Activated T-helper 2 cell treated with anti-CD3 and anti-CD28 coated beads, Interferon-gamma antibody, Interleukin-2, Interleukin-4, amounts not matched to agents 10 μg/mL and 5 μg/mL and 100 μg/mL, durations not matched to agents 14 hours and 24 hours and 36 hours (primary cell): Measurements from ENCODE around the gene PTPN22. TPM values are rescaled to one million over a fixed set of nuclear protein-coding genes. Genes with fewer than 3 reads are reported as not detected.
A peak's percentile ranks its signal among the peaks of the same experiment; 100 is the strongest.

Experiments
- DNase-seq: peaks from one replicate; pipeline ENCODE4 v3.0.0; 2021; ENCODE audit warnings: low spot score
- H3K27ac Mint-ChIP-seq: one replicate; pipeline ENCODE4 v1.8.0; 2021; ENCODE audit warnings: mixed read lengths
- H3K27me3 Mint-ChIP-seq: one replicate; pipeline ENCODE4 v1.8.0; 2021; ENCODE audit warnings: low read depth, mixed read lengths
- H3K36me3 Mint-ChIP-seq: one replicate; pipeline ENCODE4 v1.8.0; 2021; ENCODE audit warnings: low read depth, mixed read lengths
- H3K4me1 Mint-ChIP-seq: one replicate; pipeline ENCODE4 v1.8.0; 2021; ENCODE audit warnings: low read depth, mixed read lengths
- H3K4me3 Mint-ChIP-seq: one replicate; pipeline ENCODE4 v1.8.0; 2021; ENCODE audit warnings: low read depth, mild to moderate bottlenecking, moderate library complexity, mixed read lengths
- H3K9me3 Mint-ChIP-seq: one replicate; pipeline ENCODE4 v1.8.0; 2021; ENCODE audit warnings: mixed read lengths
- intact Hi-C: fragments of 100-400 bp; cut with micrococcal nuclease; formaldehyde crosslinking; loops from one replicate; pipeline ENCODE4 v1.15.1; 2023
- total RNA-seq: library from RNA; stranded (reverse); gene quantifications from 2 replicates; pipeline ENCODE4 v1.2.3, GENCODE V29; 2022

Gene PTPN22
- total RNA-seq, 1 donor from 2014 or later = 57.8 TPM

DNA sequence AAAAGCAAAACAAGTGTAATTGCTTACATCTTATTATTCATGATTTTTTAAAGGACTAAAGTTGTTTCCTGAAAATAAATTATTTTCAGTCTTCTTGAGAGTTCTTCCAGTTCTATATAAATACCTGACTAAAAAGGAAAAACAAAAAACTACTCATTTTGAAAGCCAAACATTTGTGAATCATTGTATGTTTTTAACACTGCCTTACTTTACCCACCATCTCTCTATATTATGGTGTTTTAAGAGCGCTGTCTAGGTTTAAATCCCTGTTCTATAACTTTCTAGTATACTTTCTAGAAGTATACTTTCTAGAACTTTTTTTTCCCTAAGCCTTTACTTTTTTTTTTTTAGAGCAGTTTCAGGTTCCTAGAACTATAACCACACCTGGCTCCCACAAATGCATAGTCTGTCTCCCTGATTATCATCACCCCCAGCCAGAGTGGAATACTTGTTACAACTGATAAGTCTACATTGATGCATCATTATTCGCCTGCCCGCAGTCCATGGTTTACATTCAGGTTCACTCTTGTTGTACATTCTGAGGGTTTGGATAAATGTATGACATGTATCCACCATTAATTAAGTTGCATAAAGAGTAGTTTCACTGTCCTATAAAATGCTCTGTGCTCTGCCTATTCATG lies 69.0 kb downstream of the PTPN22 start:
- intact Hi-C loops = loop anchor here (1.0 to 5.0 kb wide), 2 partner anchors 10 to 45 kb away; partner anchors contain the start of genes PHTF1 and RSBN1
- peaks cover 63% of the 10 kb centered on the region for H3K36me3 Mint-ChIP-seq
- DNase-seq = no peak
- H3K4me3 Mint-ChIP-seq = no peak overlapping the region
- peak overlapping the region; percentile 52 for H3K27ac Mint-ChIP-seq
- peaks cover 9% of the 10 kb centered on the region for H3K9me3 Mint-ChIP-seq
- peaks cover 57% of the 10 kb centered on the region for H3K4me1 Mint-ChIP-seq
- H3K27me3 Mint-ChIP-seq = no peaks in the 10 kb centered on the region

GRCh38 chr1:113800487-113800886 lies 71.0 kb downstream of the PTPN22 start:
- intact Hi-C loops = loop anchor here (1.0 to 5.0 kb wide), 2 partner anchors 13 to 43 kb away; partner anchors contain the start of gene PHTF1
- Mint-ChIP-seq H3K4me3 (no peak overlapping the region), H3K27me3 (no peaks in the 10 kb centered on the region), H3K27ac (no peak overlapping the region), H3K9me3 (peaks cover 9% of the 10 kb centered on the region), H3K36me3 (peaks cover 62% of the 10 kb centered on the region), H3K4me1 (peaks cover 51% of the 10 kb centered on the region)
- no peak for DNase-seq

DNA sequence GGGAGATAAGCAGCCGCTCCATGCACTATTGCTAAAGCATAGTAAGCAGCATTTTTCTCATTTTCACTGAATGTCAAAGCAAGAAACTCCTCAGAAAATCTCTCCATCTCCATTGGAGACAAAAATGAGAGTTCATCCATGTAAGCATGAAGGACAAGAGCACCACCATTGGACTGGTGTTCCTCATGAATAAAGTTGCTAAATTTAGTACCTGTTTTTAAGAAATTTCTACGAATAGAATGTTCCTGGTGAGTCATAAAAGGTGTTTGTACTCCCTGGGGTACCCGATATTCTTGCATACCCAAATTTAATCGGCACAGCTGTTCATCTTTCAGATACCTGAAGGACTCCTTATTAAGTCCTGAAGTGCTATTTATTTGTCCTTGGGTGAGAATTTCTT lies 74.0 kb downstream of the PTPN22 start:
- Mint-ChIP-seq H3K4me1 (peaks cover 44% of the 10 kb centered on the region), H3K27me3 (no peaks in the 10 kb centered on the region), H3K4me3 (no peak overlapping the region), H3K36me3 (peaks cover 61% of the 10 kb centered on the region), H3K27ac (no peak overlapping the region), H3K9me3 (peaks cover under 1% of the 10 kb centered on the region)
- DNase-seq = no peak
- intact Hi-C loops = no loop called here

- Mint-ChIP-seq H3K4me3 (no peak overlapping the region), H3K4me1 (peaks cover 45% of the 10 kb centered on the region)
Observed at GRCh38 chr1:113793878-113794834, 77.4 kb downstream of the PTPN22 start.

DNA sequence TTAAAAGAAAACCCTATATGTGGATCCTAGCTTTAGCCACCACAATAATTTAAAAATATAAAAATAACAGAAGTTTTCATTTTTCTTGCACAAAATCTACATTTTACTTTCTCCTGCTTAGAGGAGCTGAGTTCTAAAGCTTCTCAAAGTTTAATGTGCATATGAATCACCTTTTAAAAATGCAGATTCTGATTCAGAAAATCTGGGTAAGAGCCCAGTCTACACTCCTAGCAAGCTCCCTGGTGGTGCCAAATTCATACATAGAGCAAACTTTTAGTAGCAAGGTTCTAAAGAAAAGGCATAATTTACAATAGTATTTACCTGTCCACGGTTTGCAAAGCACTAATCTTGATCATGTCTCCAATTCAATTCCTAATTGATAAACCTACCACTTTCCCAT lies 78.5 kb downstream of the PTPN22 start:
- no peak for DNase-seq
- Mint-ChIP-seq H3K9me3 (peaks cover 2% of the 10 kb centered on the region), H3K36me3 (peaks cover 80% of the 10 kb centered on the region), H3K27ac (no peak overlapping the region), H3K27me3 (no peaks in the 10 kb centered on the region), H3K4me3 (no peak overlapping the region), H3K4me1 (peaks cover 44% of the 10 kb centered on the region)
- intact Hi-C loops = no loop called here

More at GRCh38 chr1:113793878-113794834, 77.4 kb downstream of the PTPN22 start:
- H3K27me3 Mint-ChIP-seq = no peaks in the 10 kb centered on the region
- no peak overlapping the region for H3K27ac Mint-ChIP-seq
- H3K36me3 Mint-ChIP-seq = peaks cover 70% of the 10 kb centered on the region
- no peak for DNase-seq
- H3K9me3 Mint-ChIP-seq = no peaks in the 10 kb centered on the region
- intact Hi-C loops = no loop called here

- Mint-ChIP-seq H3K4me3 (no peak overlapping the region), H3K27me3 (no peaks in the 10 kb centered on the region), H3K27ac (peak overlapping the region; percentile 50), H3K9me3 (peaks cover 4% of the 10 kb centered on the region), H3K4me1 (peaks cover 47% of the 10 kb centered on the region), H3K36me3 (peaks cover 80% of the 10 kb centered on the region)
- intact Hi-C loops = no loop called here
- no peak for DNase-seq
Observed at GRCh38 chr1:113792471-113792870, 79.0 kb downstream of the PTPN22 start.

- H3K36me3 Mint-ChIP-seq = peaks cover 63% of the 10 kb centered on the region
- no peak for DNase-seq
- peaks cover 55% of the 10 kb centered on the region for H3K4me1 Mint-ChIP-seq
- H3K4me3 Mint-ChIP-seq = no peak overlapping the region
- intact Hi-C loops = loop anchor here (10.0 kb wide), 2 partner anchors 394 to 1084 kb away; partner anchors contain the start of genes MAGI3 and RHOC
- H3K9me3 Mint-ChIP-seq = peaks cover 4% of the 10 kb centered on the region
- no peak overlapping the region for H3K27ac Mint-ChIP-seq
- no peaks in the 10 kb centered on the region for H3K27me3 Mint-ChIP-seq
Observed at GRCh38 chr1:113788802-113789201, 82.7 kb downstream of the PTPN22 start.

GRCh38 chr1:113787663-113788062 lies 83.8 kb downstream of the PTPN22 start:
- intact Hi-C loops = loop anchor here (1.0 to 10.0 kb wide), 4 partner anchors 13 to 1083 kb away; partner anchors contain the start of genes MAGI3 and RHOC
- H3K9me3 Mint-ChIP-seq = peaks cover 4% of the 10 kb centered on the region
- no peaks in the 10 kb centered on the region for H3K27me3 Mint-ChIP-seq
- H3K4me1 Mint-ChIP-seq = peaks cover 52% of the 10 kb centered on the region
- peaks cover 56% of the 10 kb centered on the region for H3K36me3 Mint-ChIP-seq
- H3K4me3 Mint-ChIP-seq = no peak overlapping the region
- DNase-seq = no peak
- peak overlapping the region; percentile 29 for H3K27ac Mint-ChIP-seq

GRCh38 chr1:113786069-113786468 lies 85.4 kb downstream of the PTPN22 start:
- Mint-ChIP-seq H3K27me3 (no peaks in the 10 kb centered on the region), H3K9me3 (peaks cover 4% of the 10 kb centered on the region), H3K4me1 (peaks cover 45% of the 10 kb centered on the region), H3K27ac (no peak overlapping the region), H3K4me3 (no peak overlapping the region), H3K36me3 (peaks cover 50% of the 10 kb centered on the region)
- no peak for DNase-seq
- intact Hi-C loops = loop anchor here (2.0 to 10.0 kb wide), 3 partner anchors 25 to 1081 kb away; partner anchors contain the start of genes MAGI3 and RHOC

GRCh38 chr1:113784104-113784779 lies 87.3 kb downstream of the PTPN22 start:
- H3K36me3 Mint-ChIP-seq = peaks cover 32% of the 10 kb centered on the region
- peak overlapping the region; percentile 94 for H3K27ac Mint-ChIP-seq
- peak overlapping the region; percentile 68 for H3K4me3 Mint-ChIP-seq
- no peaks in the 10 kb centered on the region for H3K27me3 Mint-ChIP-seq
- peaks cover 4% of the 10 kb centered on the region for H3K9me3 Mint-ChIP-seq
- no peak for DNase-seq
- H3K4me1 Mint-ChIP-seq = peaks cover 29% of the 10 kb centered on the region
- intact Hi-C loops = loop anchor here (10.0 kb wide), 2 partner anchors 389 to 1079 kb away; partner anchors contain the start of genes MAGI3 and RHOC

DNA sequence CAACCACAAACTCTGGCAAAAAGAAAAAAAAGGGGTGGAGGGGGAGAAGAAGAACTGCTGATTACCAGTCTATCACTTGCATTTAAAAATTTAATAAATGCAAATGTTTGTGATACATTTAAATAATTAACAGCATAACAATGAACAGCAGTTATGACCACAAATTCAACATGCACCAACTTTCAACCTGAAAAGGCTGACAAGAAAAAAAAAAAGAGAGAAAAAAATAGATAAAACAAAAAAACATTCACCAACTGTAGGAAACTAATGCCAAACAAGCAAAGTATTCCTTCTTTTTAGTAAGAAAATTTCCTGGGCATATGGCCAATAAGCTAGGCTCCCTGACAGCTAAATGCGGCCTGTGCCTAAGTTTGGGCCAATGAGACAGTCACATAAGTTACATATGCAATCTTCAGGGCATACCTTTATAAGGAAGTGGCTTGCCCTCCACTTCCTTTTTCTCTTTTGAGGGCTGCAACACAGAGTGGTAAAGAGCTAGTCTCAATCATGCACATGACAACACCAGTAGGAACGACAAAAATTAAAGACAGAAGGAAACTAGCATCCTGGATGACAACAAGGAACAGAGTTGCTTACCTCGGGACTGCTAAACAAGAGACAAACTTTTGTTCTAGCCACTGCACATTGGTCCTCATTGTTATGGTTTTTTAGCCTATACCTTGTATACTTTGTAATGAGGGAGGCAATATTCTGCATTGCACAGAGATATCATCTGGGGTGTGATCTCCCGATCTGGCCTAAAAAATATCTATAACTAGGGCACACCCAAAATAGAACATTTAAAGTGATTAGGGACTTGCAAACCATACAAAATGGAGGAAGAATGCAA lies 88.0 kb downstream of the PTPN22 start:
- Mint-ChIP-seq H3K9me3 (peaks cover 7% of the 10 kb centered on the region), H3K27me3 (no peaks in the 10 kb centered on the region), H3K36me3 (peaks cover 30% of the 10 kb centered on the region), H3K4me3 (peak overlapping the region; percentile 68), H3K27ac (peak overlapping the region; percentile 94), H3K4me1 (peaks cover 34% of the 10 kb centered on the region)
- intact Hi-C loops = loop anchor here (1.0 to 10.0 kb wide), 4 partner anchors 29 to 1079 kb away; partner anchors contain the start of genes MAGI3, RHOC and RSBN1
- DNase-seq = peak; percentile 45
